HepG2 (cell line): ENCODE measurements around the gene SLC34A3.

Experiments
- AGO1 ChIP-seq: fragments of 200-400 bp; formaldehyde crosslinking; IDR thresholded peaks from 2 replicates; pipeline ENCODE4 v1.6.1; 2017; ENCODE audit warnings: mild to moderate bottlenecking, low read depth, low read length, moderate library complexity; ENCODE audit not compliant: poor library complexity, severe bottlenecking
- CBX2 ChIP-seq, 2 experiments: fragments of 200-600 bp in 1 of 2; sonication (generic); formaldehyde crosslinking in 1 of 2; IDR thresholded peaks; 2 replicates each; pipeline versions ENCODE4 v1.7.0 to v1.8.1; 2018 to 2022; ENCODE audit warnings: low read depth in 2 of 2, low read length in 1 of 2, mild to moderate bottlenecking in 1 of 2, missing genetic modification reagents in 1 of 2
- CSRNP1 ChIP-seq: sonication (generic); formaldehyde crosslinking; IDR thresholded peaks from 2 replicates; pipeline ENCODE4 v1.8.1; 2023; ENCODE audit warnings: mild to moderate bottlenecking, missing genetic modification reagents
- EZH2 ChIP-seq: conservative IDR thresholded peaks from 2 replicates; pipeline ENCODE4 v1.6.1; 2012; ENCODE audit warnings: mild to moderate bottlenecking, low read depth, low read length, moderate library complexity
- MTF1 ChIP-seq: sonication (generic); formaldehyde crosslinking; IDR thresholded peaks from 2 replicates; pipeline ENCODE4 v1.5.0; 2020; ENCODE audit warnings: missing genetic modification reagents
- POLR2A ChIP-seq, 2 experiments: IDR thresholded peaks; 2 replicates each; pipeline ENCODE4 v1.6.1; 2011; ENCODE audit warnings: low read depth in 2 of 2, low read length in 2 of 2, mild to moderate bottlenecking in 1 of 2, moderate library complexity in 1 of 2; ENCODE audit not compliant: insufficient read depth in 1 of 2
- SP140L ChIP-seq: sonication (generic); formaldehyde crosslinking; IDR thresholded peaks from 2 replicates; pipeline ENCODE4 v1.4.0; 2020; ENCODE audit warnings: missing genetic modification reagents, borderline replicate concordance
- THAP7 ChIP-seq: sonication (generic); formaldehyde crosslinking; IDR thresholded peaks from 2 replicates; pipeline ENCODE4 v1.8.1; 2023; ENCODE audit warnings: mild to moderate bottlenecking, missing genetic modification reagents
- ZNF609 ChIP-seq: sonication (generic); formaldehyde crosslinking; IDR thresholded peaks from 2 replicates; pipeline ENCODE4 v1.4.0; 2020; ENCODE audit warnings: mild to moderate bottlenecking, missing genetic modification reagents, borderline replicate concordance

- TF ChIP-seq MTF1 (CRISPR knock-in tag) = no peak
- TF ChIP-seq POLR2A (IDR thresholded peaks at IDR 0.05; ENCODE audit: insufficient read depth in 1 of 2, low read depth in 2 of 2, low read length in 2 of 2) = no peak; a peak in 1 of 4 replicates
- no peak for TF ChIP-seq AGO1
- TF ChIP-seq CBX2 (IDR thresholded peaks at IDR 0.05; ENCODE audit: low read depth, low read length) = no peak
- no peak for TF ChIP-seq CBX2 (CRISPR knock-in tag; IDR thresholded peaks at IDR 0.05; ENCODE audit: low read depth)
- no peak for TF ChIP-seq THAP7 (CRISPR knock-in tag)
- TF ChIP-seq EZH2 = no peak
- TF ChIP-seq ZNF609 (CRISPR knock-in tag) = no peak
- no peak for TF ChIP-seq SP140L (CRISPR knock-in tag)
- TF ChIP-seq CSRNP1 (CRISPR knock-in tag) = no peak
These were observed 40.3 kb upstream of the SLC34A3 start for GRCh38 chr9:137190315-137190856.
